Parathyroid adenoma (tissue), 2 donors: ENCODE data around the gene TTC28.

Source experiments
- H2AFZ ChIP-seq: fragments of 300-600 bp; sonication (generic); one replicate; pipeline ENCODE4 v1.7.0; 2017; ENCODE audit warnings: antibody characterized with exemption, mild to moderate bottlenecking
- H3K27ac ChIP-seq: fragments of 300-600 bp; sonication (generic); one replicate; pipeline ENCODE4 v1.7.0; 2017
- H3K27me3 ChIP-seq: fragments of 300-600 bp; sonication (generic); one replicate; pipeline ENCODE4 v1.7.0; 2017; ENCODE audit warnings: low read length; ENCODE audit not compliant: control insufficient read depth, insufficient read depth
- H3K36me3 ChIP-seq: fragments of 300-600 bp; sonication (generic); one replicate; pipeline ENCODE4 v1.7.0; 2017; ENCODE audit warnings: low read length; ENCODE audit not compliant: control insufficient read depth, insufficient read depth
- H3K4me1 ChIP-seq: fragments of 300-600 bp; sonication (generic); one replicate; pipeline ENCODE4 v1.7.0; 2017; ENCODE audit warnings: control low read depth
- H3K4me2 ChIP-seq: fragments of 300-600 bp; sonication (generic); one replicate; pipeline ENCODE4 v1.7.0; 2017; ENCODE audit warnings: low read length
- H3K4me3 ChIP-seq: fragments of 300-600 bp; sonication (generic); one replicate; pipeline ENCODE4 v1.7.0; 2017; ENCODE audit warnings: low read depth, low read length
- H3K79me2 ChIP-seq: fragments of 300-600 bp; sonication (generic); one replicate; pipeline ENCODE4 v1.7.0; 2017; ENCODE audit warnings: control low read depth
- H3K9ac ChIP-seq: fragments of 300-600 bp; sonication (generic); one replicate; pipeline ENCODE4 v1.7.0; 2017; ENCODE audit warnings: mild to moderate bottlenecking
- H3K9me3 ChIP-seq: fragments of 300-600 bp; sonication (generic); one replicate; pipeline ENCODE4 v1.7.0; 2017; ENCODE audit warnings: low read length; ENCODE audit not compliant: control insufficient read depth
- TF ChIP-seq, protein P1 (sequence below): fragments of 300-600 bp; sonication (generic); IDR thresholded peaks from one replicate; pipeline ENCODE4 v1.7.0; 2017; ENCODE audit warnings: antibody characterized with exemption, mild to moderate bottlenecking
- donor health status: primary hyperparathyroidism.

The TTC28 gene

DNA sequence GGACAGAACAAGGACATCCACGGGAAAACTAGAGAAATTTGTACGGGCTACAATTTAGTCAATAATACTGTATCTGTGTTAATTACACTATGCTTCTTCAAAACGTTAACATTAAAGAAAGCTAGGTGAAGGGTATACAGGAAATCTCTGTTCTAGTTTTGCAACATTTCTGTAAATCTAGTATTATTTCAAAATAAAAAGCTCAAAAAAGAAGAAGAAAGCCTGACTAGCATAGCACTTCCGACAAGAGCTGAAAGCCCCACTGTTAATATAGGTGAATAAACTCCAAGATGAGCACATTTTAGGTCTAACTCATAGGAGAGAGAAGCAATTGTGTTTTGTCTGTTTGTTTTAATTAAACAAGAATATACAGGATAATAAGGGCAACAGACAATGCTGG is 299.7 kb downstream of the TTC28 start:
- Histone ChIP-seq H3K4me2 (no peak overlapping the region), H3K27ac (no peak overlapping the region), H3K9me3 (no peaks in the 10 kb centered on the region), H3K9ac (no peak overlapping the region), H3K27me3 (no peaks in the 10 kb centered on the region), H3K4me1 (no peaks in the 10 kb centered on the region), H3K79me2 (no peaks in the 10 kb centered on the region), H3K36me3 (no peaks in the 10 kb centered on the region), H3K4me3 (no peak overlapping the region), H2AFZ (no peak overlapping the region)
- TF ChIP-seq, protein P1, sequence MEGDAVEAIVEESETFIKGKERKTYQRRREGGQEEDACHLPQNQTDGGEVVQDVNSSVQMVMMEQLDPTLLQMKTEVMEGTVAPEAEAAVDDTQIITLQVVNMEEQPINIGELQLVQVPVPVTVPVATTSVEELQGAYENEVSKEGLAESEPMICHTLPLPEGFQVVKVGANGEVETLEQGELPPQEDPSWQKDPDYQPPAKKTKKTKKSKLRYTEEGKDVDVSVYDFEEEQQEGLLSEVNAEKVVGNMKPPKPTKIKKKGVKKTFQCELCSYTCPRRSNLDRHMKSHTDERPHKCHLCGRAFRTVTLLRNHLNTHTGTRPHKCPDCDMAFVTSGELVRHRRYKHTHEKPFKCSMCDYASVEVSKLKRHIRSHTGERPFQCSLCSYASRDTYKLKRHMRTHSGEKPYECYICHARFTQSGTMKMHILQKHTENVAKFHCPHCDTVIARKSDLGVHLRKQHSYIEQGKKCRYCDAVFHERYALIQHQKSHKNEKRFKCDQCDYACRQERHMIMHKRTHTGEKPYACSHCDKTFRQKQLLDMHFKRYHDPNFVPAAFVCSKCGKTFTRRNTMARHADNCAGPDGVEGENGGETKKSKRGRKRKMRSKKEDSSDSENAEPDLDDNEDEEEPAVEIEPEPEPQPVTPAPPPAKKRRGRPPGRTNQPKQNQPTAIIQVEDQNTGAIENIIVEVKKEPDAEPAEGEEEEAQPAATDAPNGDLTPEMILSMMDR = no peak

DNA sequence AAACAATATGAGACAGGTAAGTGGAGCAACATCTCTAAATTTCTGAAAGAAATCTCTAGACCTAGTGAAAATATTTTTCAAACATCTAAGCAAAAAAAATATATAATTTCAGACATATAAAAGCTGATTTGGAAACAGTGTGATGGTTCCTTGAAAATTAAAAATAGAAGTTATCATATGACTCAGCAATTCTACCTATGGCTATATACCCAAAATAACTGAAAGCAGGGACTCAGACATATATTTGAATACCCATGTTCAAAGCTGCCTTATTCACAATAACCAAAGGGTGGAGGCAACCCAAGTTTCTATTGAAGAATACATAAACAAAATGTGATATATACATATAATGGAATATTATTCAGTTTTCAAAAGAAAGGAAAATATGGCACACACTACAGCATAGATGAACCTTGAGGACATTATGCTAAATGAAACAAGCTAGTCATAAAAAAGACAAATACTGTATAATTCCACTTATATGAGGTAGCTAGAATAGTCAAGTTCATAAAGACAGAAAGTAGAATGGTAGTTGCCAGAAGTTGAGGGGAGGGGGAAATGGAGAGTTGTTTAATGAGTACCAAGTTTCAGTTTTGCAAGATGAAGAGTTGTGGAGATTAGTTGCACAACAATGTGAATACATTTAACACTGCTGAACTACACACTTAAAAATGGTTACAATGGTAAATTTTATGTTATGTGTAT is 300.4 kb downstream of the TTC28 start:
- Histone ChIP-seq H3K27me3 (no peaks in the 10 kb centered on the region), H3K27ac (no peak overlapping the region), H3K4me2 (no peak overlapping the region), H3K36me3 (no peaks in the 10 kb centered on the region), H3K79me2 (no peaks in the 10 kb centered on the region), H3K9ac (no peak overlapping the region), H3K4me3 (no peak overlapping the region), H3K4me1 (no peaks in the 10 kb centered on the region), H2AFZ (no peak overlapping the region), H3K9me3 (no peaks in the 10 kb centered on the region)
- TF ChIP-seq, protein P1 = no peak

DNA sequence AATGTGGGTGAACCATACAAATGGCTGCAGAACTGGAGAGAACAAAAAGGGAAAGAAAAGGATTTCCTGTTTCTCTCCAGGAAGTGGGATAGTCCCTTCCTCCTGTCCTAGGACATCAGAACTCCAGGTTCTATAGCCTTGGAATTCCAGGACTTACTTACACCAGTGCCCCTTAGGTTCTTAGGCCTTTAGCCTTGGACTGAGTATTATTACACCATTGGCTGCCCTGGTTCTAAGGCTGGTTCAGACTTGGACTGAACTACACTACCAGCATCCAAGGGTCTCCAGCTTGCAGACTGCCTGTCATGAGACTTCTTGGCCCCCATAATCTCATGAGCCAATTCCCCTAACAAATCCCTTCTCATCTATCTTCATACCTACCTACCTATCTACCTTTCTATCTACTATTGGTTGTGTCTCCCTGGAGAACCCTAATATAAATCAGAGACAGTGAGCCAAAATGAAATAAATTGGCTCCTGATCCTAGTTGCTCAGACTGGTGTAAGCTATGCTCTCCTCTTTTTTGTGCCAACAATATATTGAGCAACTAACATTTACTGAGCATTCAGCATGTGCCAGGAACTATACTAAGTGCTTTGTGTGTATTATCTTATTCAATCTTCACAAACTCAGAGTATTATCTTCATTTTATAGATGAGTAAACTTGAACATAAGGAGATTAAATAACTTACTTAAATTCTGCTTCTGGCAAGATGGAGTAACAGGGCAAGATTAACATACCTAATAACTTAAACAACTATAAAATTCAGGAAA is 303.7 kb downstream of the TTC28 start:
- Histone ChIP-seq H3K36me3 (no peaks in the 10 kb centered on the region), H2AFZ (no peak overlapping the region), H3K4me2 (no peak overlapping the region), H3K9ac (no peak overlapping the region), H3K9me3 (no peaks in the 10 kb centered on the region), H3K4me1 (no peaks in the 10 kb centered on the region), H3K4me3 (no peak overlapping the region), H3K27me3 (no peaks in the 10 kb centered on the region), H3K79me2 (no peaks in the 10 kb centered on the region), H3K27ac (no peak overlapping the region)
- TF ChIP-seq, protein P1 = no peak

DNA sequence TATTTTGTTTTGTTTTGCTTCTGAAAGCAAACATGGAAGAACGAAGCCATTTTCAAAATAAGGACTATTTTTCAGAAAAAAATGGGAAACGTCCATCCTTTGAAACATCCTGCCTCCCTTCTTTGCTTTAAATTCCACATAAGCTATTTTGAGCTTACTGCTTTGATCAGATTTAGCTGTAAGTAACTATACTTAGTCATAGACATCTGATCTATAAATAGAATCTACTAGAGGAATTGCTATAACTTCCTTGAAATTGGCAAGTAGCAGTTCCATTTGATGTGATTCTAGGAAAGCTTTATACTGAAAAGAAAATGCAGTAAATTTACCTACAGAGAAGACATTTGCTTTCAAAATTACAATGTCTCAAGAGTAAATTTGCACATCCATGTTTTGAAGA is 305.8 kb downstream of the TTC28 start:
- Histone ChIP-seq H3K4me2 (no peak overlapping the region), H3K4me3 (no peak overlapping the region), H2AFZ (no peak overlapping the region), H3K4me1 (no peaks in the 10 kb centered on the region), H3K9me3 (no peaks in the 10 kb centered on the region), H3K9ac (no peak overlapping the region), H3K36me3 (no peaks in the 10 kb centered on the region), H3K79me2 (peaks cover 3% of the 10 kb centered on the region), H3K27ac (no peak overlapping the region), H3K27me3 (no peaks in the 10 kb centered on the region)
- TF ChIP-seq, protein P1 = no peak
